MCF 10A (cell line): ENCODE results near the gene ZFHX3. TPM values are rescaled to one million over a fixed set of nuclear protein-coding genes. Genes with fewer than 3 reads are reported as not detected.
A peak's percentile ranks its signal among the peaks of the same experiment; 100 is the strongest.

Experiments
- BruUV-seq: library from RNA; stranded (reverse); fragments of 400-500 nt; replicated peaks from 2 replicates; lab custom pipeline; 2021; lab: Mats Ljungman, UMichigan
- CTCF ChIA-PET: fragments of 300-600 bp; sonication (Branson Sonifier 250); formaldehyde crosslinking; extraction: SDS; loops from one replicate; lab custom pipeline; 2021; ENCODE audit warnings: antibody characterized with exemption, inconsistent platforms; lab: Yijun Ruan, JAX
- POLR2A ChIA-PET: fragments of 300-600, 350-650 bp; sonication (Branson Sonifier 250); formaldehyde crosslinking; extraction: SDS; loops from one replicate; lab custom pipeline; 2020; ENCODE audit warnings: antibody characterized with exemption, inconsistent platforms; lab: Yijun Ruan, JAX
- DNase-seq: peaks from one replicate; pipeline ENCODE4 v3.0.0-alpha.2; 2018; ENCODE audit not compliant: unreplicated experiment
- H3K27ac Mint-ChIP-seq: one replicate; pipeline ENCODE4 v1.8.0; 2022; ENCODE audit warnings: mild to moderate bottlenecking, low read depth, mixed read lengths; ENCODE audit not compliant: unreplicated experiment
- H3K27me3 Mint-ChIP-seq: one replicate; pipeline ENCODE4 v1.8.0; 2022; ENCODE audit warnings: mixed read lengths; ENCODE audit not compliant: insufficient read depth, unreplicated experiment
- H3K36me3 Mint-ChIP-seq: one replicate; pipeline ENCODE4 v1.8.0; 2022; ENCODE audit warnings: mild to moderate bottlenecking, moderate library complexity, mixed read lengths; ENCODE audit not compliant: insufficient read depth, unreplicated experiment
- H3K4me1 Mint-ChIP-seq: one replicate; pipeline ENCODE4 v1.8.0; 2022; ENCODE audit warnings: mixed read lengths; ENCODE audit not compliant: insufficient read depth, unreplicated experiment
- H3K4me3 Mint-ChIP-seq: one replicate; pipeline ENCODE4 v1.8.0; 2022; ENCODE audit warnings: mild to moderate bottlenecking, moderate library complexity, mixed read lengths; ENCODE audit not compliant: unreplicated experiment
- H3K9me3 Mint-ChIP-seq: one replicate; pipeline ENCODE4 v1.8.0; 2022; ENCODE audit warnings: mixed read lengths; ENCODE audit not compliant: unreplicated experiment
- CTCF ChIP-seq: fragments of 200-600 bp; IDR thresholded peaks from one replicate; pipeline ENCODE4 v1.8.0; 2022; ENCODE audit warnings: antibody characterized with exemption, mild to moderate bottlenecking; ENCODE audit not compliant: unreplicated experiment
- intact Hi-C: fragments of 100-400 bp; cut with micrococcal nuclease; formaldehyde crosslinking; loops from 2 replicates; pipeline ENCODE4 v1.14.1; 2022
- total RNA-seq: library from RNA; stranded (reverse); gene quantifications from 2 replicates; pipeline ENCODE4 v1.2.3, GENCODE V29; 2022

The ZFHX3 gene
- total RNA-seq, 1 experiment from 2014 or later = 27.4 TPM

GRCh38 chr16:72811188-72811720, 236.7 kb downstream of the ZFHX3 start:
- H3K4me3 Mint-ChIP-seq = no peak overlapping the region
- no peaks in the 10 kb centered on the region for H3K4me1 Mint-ChIP-seq
- CTCF ChIA-PET = interaction anchor here (0.6 to 1.5 kb wide), 4 partner anchors 16 to 1464 kb away, joined by 3 to 5 read pairs (median 3); no protein-coding TSS in a partner anchor
- no TSS peak for BruUV-seq
- TF ChIP-seq CTCF = no peak
- intact Hi-C loops = loop anchor here (10.0 kb wide), 1 partner anchor 306 kb away; no protein-coding TSS in a partner anchor
- no peak overlapping the region for H3K27ac Mint-ChIP-seq
- DNase-seq = peak; percentile 47
- H3K9me3 Mint-ChIP-seq = no peaks in the 10 kb centered on the region
- no peaks in the 10 kb centered on the region for H3K27me3 Mint-ChIP-seq
- POLR2A ChIA-PET = interaction anchor here (1.1 kb wide), 2 partner anchors 11 to 16 kb away, joined by 3 read pairs; no protein-coding TSS in a partner anchor
- peaks cover 66% of the 10 kb centered on the region for H3K36me3 Mint-ChIP-seq

- DNase-seq = no peak
- Mint-ChIP-seq H3K27me3 (no peaks in the 10 kb centered on the region), H3K36me3 (peaks cover 71% of the 10 kb centered on the region), H3K4me3 (no peak overlapping the region), H3K4me1 (no peaks in the 10 kb centered on the region), H3K27ac (no peak overlapping the region), H3K9me3 (no peaks in the 10 kb centered on the region)
- TF ChIP-seq CTCF = no peak
- CTCF ChIA-PET = interaction anchor here (0.6 to 1.8 kb wide), 4 partner anchors 8 to 1465 kb away, joined by 3 to 5 read pairs (median 4); no protein-coding TSS in a partner anchor
- no TSS peak for BruUV-seq
- intact Hi-C loops = loop anchor here (10.0 kb wide), 1 partner anchor 306 kb away; no protein-coding TSS in a partner anchor
- POLR2A ChIA-PET = interaction anchor here (1.1 kb wide), 2 partner anchors 10 to 15 kb away, joined by 3 read pairs; no protein-coding TSS in a partner anchor
These were observed 237.4 kb downstream of the ZFHX3 start for GRCh38 chr16:72810480-72810879.

- no peak overlapping the region for H3K27ac Mint-ChIP-seq
- no TSS peak for BruUV-seq
- CTCF ChIA-PET = interaction anchor here (0.6 to 1.8 kb wide), 2 partner anchors 9 to 245 kb away, joined by 3 to 4 read pairs; no protein-coding TSS in a partner anchor
These were observed 238.5 kb downstream of the ZFHX3 start for GRCh38 chr16:72809446-72809845.

More at GRCh38 chr16:72809446-72809845, 238.5 kb downstream of the ZFHX3 start:
- H3K9me3 Mint-ChIP-seq = no peaks in the 10 kb centered on the region
- peaks cover 70% of the 10 kb centered on the region for H3K36me3 Mint-ChIP-seq
- no peaks in the 10 kb centered on the region for H3K27me3 Mint-ChIP-seq
- no peak overlapping the region for H3K4me3 Mint-ChIP-seq
- TF ChIP-seq CTCF = no peak
- intact Hi-C loops = no loop called here
- no peak for DNase-seq
- no peaks in the 10 kb centered on the region for H3K4me1 Mint-ChIP-seq
- POLR2A ChIA-PET = no interaction called here
